GM23248 (cell line): Measurements from ENCODE around the gene RYR3.

Experiments used
- EZH2 ChIP-seq: fragments of 200-600 bp; sonication (generic); IDR thresholded peaks from 2 replicates; pipeline ENCODE4 v1.6.1; 2018; ENCODE audit warnings: antibody characterized with exemption, mild to moderate bottlenecking; ENCODE audit not compliant: insufficient read depth, poor library complexity, severe bottlenecking
- EZH2phosphoT487 ChIP-seq: fragments of 200-600 bp; sonication (generic); IDR thresholded peaks from 2 replicates; pipeline ENCODE4 v1.6.1; 2018; ENCODE audit warnings: antibody characterized with exemption, moderate library complexity, mild to moderate bottlenecking, low read depth; ENCODE audit not compliant: insufficient read depth

GRCh38 chr15:33908406-33908805 lies 597.6 kb downstream of the RYR3 start:
- TF ChIP-seq EZH2phosphoT487 (no peak), EZH2 (no peak)
